Smooth muscle cell (in vitro differentiated cells): ENCODE results near the gene XIRP2. TPM values are rescaled to one million over a fixed set of nuclear protein-coding genes. Genes with fewer than 3 reads are reported as not detected.

Source experiments
- DNase-seq: peaks from one replicate; lab custom pipeline; 2025; ENCODE audit not compliant: unreplicated experiment; lab: John Stamatoyannopoulos, UW
- H2AFZ ChIP-seq: fragments of 200-600 bp; sonication (generic); 2 replicates; pipeline ENCODE4 v1.6.0; 2016; ENCODE audit warnings: antibody characterized with exemption, low read depth, mild to moderate bottlenecking
- H3F3A ChIP-seq: fragments of 200-600 bp; sonication (generic); 2 replicates; pipeline ENCODE4 v1.6.0; 2017; ENCODE audit warnings: antibody characterized with exemption, low read depth
- H3K27ac ChIP-seq: fragments of 200-600 bp; sonication (generic); 2 replicates; pipeline ENCODE4 v1.5.1; 2016; ENCODE audit warnings: low read depth, mild to moderate bottlenecking
- H3K27me3 ChIP-seq: fragments of 200-600 bp; sonication (generic); 2 replicates; pipeline ENCODE4 v1.6.1; 2016; ENCODE audit warnings: low read depth, mild to moderate bottlenecking
- H3K36me3 ChIP-seq: fragments of 200-600 bp; sonication (generic); 2 replicates; pipeline ENCODE4 v1.5.1; 2016; ENCODE audit warnings: low read depth
- H3K4me1 ChIP-seq: fragments of 200-600 bp; sonication (generic); 2 replicates; pipeline ENCODE4 v1.5.1; 2016; ENCODE audit warnings: low read depth
- H3K4me2 ChIP-seq: fragments of 200-600 bp; sonication (generic); 2 replicates; pipeline ENCODE4 v1.6.0; 2016; ENCODE audit warnings: mild to moderate bottlenecking
- H3K4me3 ChIP-seq: fragments of 200-600 bp; sonication (generic); 2 replicates; pipeline ENCODE4 v1.5.1; 2016; ENCODE audit warnings: mild to moderate bottlenecking
- H3K79me2 ChIP-seq: fragments of 200-600 bp; sonication (generic); 2 replicates; pipeline ENCODE4 v1.6.0; 2016; ENCODE audit warnings: low read depth, mild to moderate bottlenecking
- H3K9ac ChIP-seq: fragments of 200-600 bp; sonication (generic); 2 replicates; pipeline ENCODE4 v1.6.0; 2016; ENCODE audit warnings: low read depth
- H3K9me3 ChIP-seq: fragments of 200-600 bp; sonication (generic); replicated peaks from 2 replicates; pipeline ENCODE4 v1.5.1; 2016; ENCODE audit warnings: low read depth
- H4K20me1 ChIP-seq: fragments of 200-600 bp; sonication (generic); 2 replicates; pipeline ENCODE4 v1.6.0; 2016; ENCODE audit warnings: low read depth
- CTCF ChIP-seq: fragments of 200-600 bp; sonication (generic); IDR thresholded peaks from 2 replicates; pipeline ENCODE4 v1.5.1; 2017; ENCODE audit warnings: borderline replicate concordance, mild to moderate bottlenecking, antibody characterized with exemption; ENCODE audit not compliant: insufficient read depth, poor library complexity, severe bottlenecking
- WGBS: methylation state at CpG from one replicate; pipeline ENCODE4 v1.1.7; 2016; ENCODE audit warnings: low lambda C conversion rate; 5-methylcytosine and 5-hydroxymethylcytosine counted together
- polyA plus RNA-seq: library from polyadenylated mRNA; unstranded; fragments of >200 nt; fragmentation: Nextera tagmentation; extraction: Ambion mirVana; gene quantifications from 2 replicates; pipeline ENCODE4 v1.2.1, GENCODE V29; 2016
- total RNA-seq: library from RNA; depleted of rRNA; stranded (reverse); fragments of >200 nt; gene quantifications from 2 replicates; pipeline ENCODE4 v1.2.3, GENCODE V29; 2014

XIRP2 gene
- total and polyA plus RNA-seq, 2 experiments from 2014 or later, result not detected

- H3K79me2 ChIP-seq, result no peaks in the 10 kb centered on the region
- H4K20me1 ChIP-seq, result no peaks in the 10 kb centered on the region
- 83% methylated on average over 5 of the region's 5 CpGs for WGBS
- no peak overlapping the region for H3K27ac ChIP-seq
- H3K9me3 ChIP-seq, result no peaks in the 10 kb centered on the region
- no peaks in the 10 kb centered on the region for H3K27me3 ChIP-seq
- H3K4me2 ChIP-seq, result no peak overlapping the region
- H3K9ac ChIP-seq, result no peak overlapping the region
- no peak for TF ChIP-seq CTCF
- no peak for DNase-seq
- no peaks in the 10 kb centered on the region for H3K36me3 ChIP-seq
- H2AFZ ChIP-seq, result no peak overlapping the region
- H3F3A ChIP-seq, result no peaks in the 10 kb centered on the region
- H3K4me1 ChIP-seq, result no peaks in the 10 kb centered on the region
- no peak overlapping the region for H3K4me3 ChIP-seq
Measured at GRCh38 chr2:167136879-167137596, 248.8 kb downstream of the XIRP2 start.

GRCh38 chr2:167140330-167140729, 252.1 kb downstream of the XIRP2 start:
- Histone ChIP-seq H3F3A (no peaks in the 10 kb centered on the region), H3K9ac (no peak overlapping the region), H3K4me2 (no peak overlapping the region), H3K4me1 (no peaks in the 10 kb centered on the region), H2AFZ (no peak overlapping the region), H3K9me3 (no peaks in the 10 kb centered on the region), H3K79me2 (no peaks in the 10 kb centered on the region), H3K27me3 (no peaks in the 10 kb centered on the region), H4K20me1 (no peaks in the 10 kb centered on the region), H3K4me3 (no peak overlapping the region), H3K36me3 (no peaks in the 10 kb centered on the region), H3K27ac (peak overlapping the region; percentile 44)
- TF ChIP-seq CTCF, result no peak
- DNase-seq, result no peak
- WGBS, result 91% methylated on average over 6 of the region's 6 CpGs

- no peaks in the 10 kb centered on the region for H4K20me1 ChIP-seq
- H3K79me2 ChIP-seq, result no peaks in the 10 kb centered on the region
- H3K9ac ChIP-seq, result peak overlapping the region; percentile 36
- H3K4me2 ChIP-seq, result no peak overlapping the region
- no peaks in the 10 kb centered on the region for H3K4me1 ChIP-seq
- H3F3A ChIP-seq, result no peaks in the 10 kb centered on the region
- DNase-seq, result no peak
- no peaks in the 10 kb centered on the region for H3K27me3 ChIP-seq
- peak overlapping the region; percentile 57 for H3K27ac ChIP-seq
- TF ChIP-seq CTCF, result no peak
- no peaks in the 10 kb centered on the region for H3K9me3 ChIP-seq
- H2AFZ ChIP-seq, result no peak overlapping the region
- no peaks in the 10 kb centered on the region for H3K36me3 ChIP-seq
- no peak overlapping the region for H3K4me3 ChIP-seq
- WGBS, result 39% methylated on average over 4 of the region's 4 CpGs
Measured at GRCh38 chr2:167140767-167141166, 252.5 kb downstream of the XIRP2 start.

GRCh38 chr2:167142554-167142953, 254.3 kb downstream of the XIRP2 start:
- Histone ChIP-seq H3K36me3 (no peaks in the 10 kb centered on the region), H3K4me2 (no peak overlapping the region), H4K20me1 (no peaks in the 10 kb centered on the region), H2AFZ (no peak overlapping the region), H3K27ac (no peak overlapping the region), H3K79me2 (no peaks in the 10 kb centered on the region), H3K9ac (no peak overlapping the region), H3K4me3 (no peak overlapping the region), H3K9me3 (no peaks in the 10 kb centered on the region), H3K27me3 (no peaks in the 10 kb centered on the region), H3K4me1 (no peaks in the 10 kb centered on the region), H3F3A (no peaks in the 10 kb centered on the region)
- WGBS, result 73% methylated on average over 2 of the region's 2 CpGs
- no peak for DNase-seq
- TF ChIP-seq CTCF, result no peak
